Caco-2 (cell line): ENCODE data around the gene ZDHHC11B. TPM values are rescaled to one million over a fixed set of nuclear protein-coding genes. Genes with fewer than 3 reads are reported as not detected.
A peak's percentile ranks its signal among the peaks of the same experiment; 100 is the strongest.
"Not testable (repeated sequence)": the region's sequence is repeated elsewhere in the genome, so short reads cannot be mapped to it uniquely, and the experiment has no call there.

Experiments used
- BruUV-seq: library from RNA; stranded (reverse); fragments of 400-500 nt; replicated peaks from 2 replicates; lab custom pipeline; 2021; lab: Mats Ljungman, UMichigan
- CTCF ChIA-PET: fragments of 300-600 bp; sonication (Branson Sonifier 250); formaldehyde crosslinking; loops from one replicate; lab custom pipeline; 2022; ENCODE audit warnings: antibody characterized with exemption; lab: Charles Lee
- POLR2A ChIA-PET: fragments of 300-600 bp; sonication (Branson Sonifier 250); formaldehyde crosslinking; loops from one replicate; lab custom pipeline; 2022; ENCODE audit warnings: antibody characterized with exemption; lab: Charles Lee
- DNase-seq, 2 experiments: peaks; one replicate each; pipeline versions ENCODE4 v3.0.0 to v3.0.0-alpha.2; 2020 to 2022
- H3K27me3 ChIP-seq: replicated peaks from 2 replicates; pipeline ENCODE4 v1.6.0; 2011; ENCODE audit warnings: low read length; ENCODE audit not compliant: control insufficient read depth, insufficient read depth
- H3K36me3 ChIP-seq: 2 replicates; pipeline ENCODE4 v1.5.1; 2011; ENCODE audit warnings: low read length; ENCODE audit not compliant: control insufficient read depth, insufficient read depth
- H3K4me1 ChIP-seq: fragments of 250-450 bp; sonication (Bioruptor Pico); 2 replicates; pipeline ENCODE4 v1.5.1; 2020; ENCODE audit warnings: mild to moderate bottlenecking
- H3K4me3 ChIP-seq: 2 replicates; pipeline ENCODE4 v1.5.1; 2011; ENCODE audit warnings: low read depth, mild to moderate bottlenecking, control low read depth, low read length
- H3K9me3 ChIP-seq: fragments of 250-450 bp; sonication (Bioruptor Pico); 2 replicates; pipeline ENCODE4 v1.5.1; 2020; ENCODE audit warnings: mild to moderate bottlenecking, moderate library complexity
- H3K27ac Mint-ChIP-seq: one replicate; pipeline ENCODE4 v1.8.0; 2022; ENCODE audit warnings: mixed read lengths; ENCODE audit not compliant: unreplicated experiment
- H3K27me3 Mint-ChIP-seq: one replicate; pipeline ENCODE4 v1.8.0; 2022; ENCODE audit warnings: mixed read lengths; ENCODE audit not compliant: insufficient read depth, unreplicated experiment
- H3K36me3 Mint-ChIP-seq: one replicate; pipeline ENCODE4 v1.8.0; 2022; ENCODE audit warnings: mild to moderate bottlenecking, mixed read lengths; ENCODE audit not compliant: insufficient read depth, unreplicated experiment
- H3K4me1 Mint-ChIP-seq: one replicate; pipeline ENCODE4 v1.8.0; 2022; ENCODE audit warnings: low read depth, mixed read lengths; ENCODE audit not compliant: unreplicated experiment
- H3K4me3 Mint-ChIP-seq: one replicate; pipeline ENCODE4 v1.8.0; 2022; ENCODE audit warnings: mild to moderate bottlenecking, moderate library complexity, mixed read lengths; ENCODE audit not compliant: unreplicated experiment
- H3K9me3 Mint-ChIP-seq: one replicate; pipeline ENCODE4 v1.8.0; 2022; ENCODE audit warnings: mixed read lengths; ENCODE audit not compliant: unreplicated experiment
- intact Hi-C: fragments of 100-400 bp; cut with micrococcal nuclease; formaldehyde crosslinking; loops from one replicate; pipeline ENCODE4 v1.10.0; 2022; ENCODE audit not compliant: unreplicated experiment
- total RNA-seq: library from RNA; stranded (reverse); gene quantifications from 2 replicates; pipeline ENCODE4 v1.2.3, GENCODE V29; 2022

The ZDHHC11B gene
- total RNA-seq, 1 experiment from 2014 or later: 1.00 TPM

DNA sequence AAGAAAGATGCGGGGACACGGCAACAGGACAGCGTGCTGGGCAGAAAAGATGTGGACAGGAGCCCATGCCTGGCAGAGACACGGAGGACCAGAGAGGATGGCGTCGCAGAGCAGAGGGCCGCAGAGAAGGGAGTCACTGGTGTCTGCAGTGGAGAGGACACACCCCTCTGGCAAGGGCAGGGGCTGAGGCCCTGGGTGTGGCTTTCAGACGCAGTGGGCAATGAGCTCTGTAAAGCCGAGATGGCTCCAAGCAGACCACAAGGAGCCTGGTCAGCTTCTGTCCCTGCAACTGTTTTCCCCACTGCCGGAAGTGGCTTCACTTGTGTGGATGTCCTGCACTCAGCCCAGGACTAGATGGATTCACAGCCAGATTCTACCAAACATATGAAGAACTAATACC lies 4.2 kb upstream of the ZDHHC11B start:
- peaks cover 30% of the 10 kb centered on the region for H3K27me3 Mint-ChIP-seq
- H3K4me1 ChIP-seq, H3K4me1 Mint-ChIP-seq, BruUV-seq, H3K36me3 Mint-ChIP-seq, H3K27ac Mint-ChIP-seq, H3K27me3 ChIP-seq, CTCF ChIA-PET, H3K4me3 ChIP-seq, H3K9me3 ChIP-seq, H3K9me3 Mint-ChIP-seq, POLR2A ChIA-PET, H3K36me3 ChIP-seq, DNase-seq, H3K4me3 Mint-ChIP-seq: not testable (repeated sequence)
- intact Hi-C loops: loop anchor here (2.0 kb wide), 1 partner anchor 90 kb away; no protein-coding TSS in a partner anchor

DNA sequence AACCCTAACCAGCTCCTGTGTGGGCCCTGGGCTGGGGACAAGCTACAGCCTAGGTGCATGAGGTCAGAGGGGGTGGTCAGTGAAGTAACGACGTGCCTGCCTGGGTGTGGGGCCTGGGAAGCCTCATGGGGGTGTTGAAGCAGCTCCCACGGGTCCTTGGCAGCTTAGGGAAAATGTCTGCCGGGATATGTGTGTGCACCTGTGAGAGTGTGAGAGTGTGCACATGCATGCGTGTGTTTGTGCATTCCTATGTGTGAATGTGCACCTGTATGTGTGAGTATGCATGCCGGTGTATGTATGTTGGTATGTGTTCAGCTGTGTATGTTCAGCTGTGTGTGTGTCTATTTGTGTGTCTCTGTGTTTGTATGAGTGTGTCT lies 3.3 kb upstream of the ZDHHC11B start:
- H3K9me3 Mint-ChIP-seq, H3K36me3 ChIP-seq, H3K4me1 ChIP-seq, H3K4me3 ChIP-seq, H3K36me3 Mint-ChIP-seq, H3K27ac Mint-ChIP-seq, H3K27me3 ChIP-seq, BruUV-seq, CTCF ChIA-PET, POLR2A ChIA-PET, H3K4me1 Mint-ChIP-seq, H3K4me3 Mint-ChIP-seq, DNase-seq, H3K9me3 ChIP-seq: not testable (repeated sequence)
- intact Hi-C loops: loop anchor here (2.0 kb wide), 1 partner anchor 89 kb away; no protein-coding TSS in a partner anchor
- H3K27me3 Mint-ChIP-seq: peaks cover 25% of the 10 kb centered on the region

DNA sequence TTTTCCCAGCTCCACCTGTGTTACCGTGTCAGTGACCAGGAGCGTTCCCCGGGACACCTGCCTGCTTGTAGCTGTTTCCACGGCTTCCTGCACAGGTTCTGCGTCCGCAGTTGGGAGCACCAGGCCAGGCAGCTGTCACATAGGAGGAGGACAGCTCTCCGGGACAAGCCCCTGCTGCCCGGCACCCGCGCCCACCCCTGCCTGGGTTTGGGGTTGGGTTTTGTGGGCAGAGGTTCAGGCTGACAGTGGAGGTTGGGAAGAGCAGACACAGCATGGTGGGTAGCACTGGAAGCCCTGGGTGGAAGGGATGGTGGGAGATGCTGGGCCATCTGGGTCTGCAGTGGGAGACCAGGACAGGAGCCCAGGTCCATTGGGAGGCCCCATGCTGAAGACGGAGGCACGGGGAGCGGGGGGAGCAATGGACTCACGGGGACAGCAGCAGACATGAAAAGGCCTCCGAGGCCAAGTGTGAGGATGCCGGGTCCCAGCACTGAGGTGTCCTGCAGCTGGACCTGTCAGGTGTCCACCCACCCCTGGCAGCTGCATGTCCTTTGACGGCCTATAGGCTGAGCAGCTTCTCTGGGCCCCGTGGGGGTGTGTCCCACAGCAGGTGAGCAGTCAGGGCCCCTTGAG lies 2.8 kb upstream of the ZDHHC11B start:
- intact Hi-C loops, H3K9me3 Mint-ChIP-seq, H3K4me3 ChIP-seq, H3K27ac Mint-ChIP-seq, H3K36me3 ChIP-seq, H3K4me1 ChIP-seq, BruUV-seq, H3K4me1 Mint-ChIP-seq, H3K4me3 Mint-ChIP-seq, CTCF ChIA-PET, POLR2A ChIA-PET, DNase-seq, H3K9me3 ChIP-seq, H3K27me3 ChIP-seq, H3K36me3 Mint-ChIP-seq: not testable (repeated sequence)
- peaks cover 25% of the 10 kb centered on the region for H3K27me3 Mint-ChIP-seq

DNA sequence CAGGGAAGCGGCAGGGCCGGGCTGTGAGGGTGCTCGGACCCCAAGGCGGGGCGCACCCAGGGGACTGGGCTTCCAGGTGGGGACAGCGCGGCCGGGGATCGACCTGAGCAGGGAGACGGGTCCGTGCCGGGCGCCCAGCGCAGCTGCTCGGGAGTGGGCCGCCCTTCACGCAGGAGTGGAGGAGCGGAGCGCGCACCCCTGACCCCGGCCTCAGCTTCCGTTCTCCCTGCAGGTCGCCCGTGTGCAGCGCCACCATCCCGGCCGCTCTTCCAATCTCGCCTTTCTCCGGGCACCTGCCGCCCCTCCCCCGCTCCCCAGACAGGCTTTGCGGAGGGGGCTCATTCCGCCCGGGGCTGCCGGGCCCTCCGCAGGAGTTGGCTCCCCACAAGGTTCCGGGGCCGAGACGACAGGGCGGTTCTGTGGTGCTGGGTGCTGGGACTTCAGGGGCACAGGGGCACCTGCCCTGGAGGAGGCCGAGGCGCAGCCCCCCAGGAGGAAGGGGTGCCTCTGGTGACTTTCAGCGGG lies 714 bp upstream of the ZDHHC11B start:
- POLR2A ChIA-PET, CTCF ChIA-PET, H3K36me3 Mint-ChIP-seq, H3K9me3 ChIP-seq, BruUV-seq, H3K9me3 Mint-ChIP-seq, H3K27me3 ChIP-seq, H3K27ac Mint-ChIP-seq, H3K4me1 ChIP-seq, H3K4me1 Mint-ChIP-seq, H3K36me3 ChIP-seq: not testable (repeated sequence)
- peak in 1 of 2 experiments; percentile 14 for DNase-seq
- peak overlapping the region; percentile 72 for H3K4me3 Mint-ChIP-seq
- peaks cover 16% of the 10 kb centered on the region for H3K27me3 Mint-ChIP-seq
- H3K4me3 ChIP-seq: peak overlapping the region; percentile 63
- intact Hi-C loops: loop anchor here (2.0 kb wide), 1 partner anchor 92 kb away; the partner anchor contains the start of gene TPPP

DNA sequence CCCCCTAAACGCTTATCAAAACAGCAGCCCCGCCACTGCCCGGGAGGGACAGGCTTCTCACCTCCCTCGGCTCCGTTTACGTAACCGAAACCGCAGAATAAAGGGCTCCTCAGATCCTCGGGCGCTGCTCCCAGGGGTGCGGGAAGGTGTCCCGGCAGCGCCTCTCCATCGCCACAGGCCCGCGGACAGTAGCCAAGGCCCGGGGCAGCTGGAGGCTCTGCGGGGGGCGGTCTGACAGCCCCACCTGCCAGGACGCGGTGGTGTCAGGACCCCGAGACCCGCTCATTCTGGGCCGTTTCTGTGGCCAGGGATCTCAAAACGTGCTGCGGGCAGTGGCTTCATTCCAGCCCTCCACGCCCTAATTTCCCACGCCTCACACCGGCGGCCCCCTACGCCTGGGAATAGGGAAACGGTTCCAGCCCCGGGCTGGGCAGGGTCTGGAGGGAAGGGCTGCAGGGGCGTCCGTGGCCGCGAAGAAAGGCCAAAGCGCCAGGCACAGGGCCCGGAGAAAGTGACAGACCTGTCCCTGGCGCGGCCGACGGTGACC lies 575 bp downstream of the ZDHHC11B start:
- H3K4me1 Mint-ChIP-seq, H3K9me3 Mint-ChIP-seq, POLR2A ChIA-PET, BruUV-seq, CTCF ChIA-PET, H3K27me3 ChIP-seq, H3K27ac Mint-ChIP-seq, H3K36me3 ChIP-seq, H3K36me3 Mint-ChIP-seq, H3K4me1 ChIP-seq, H3K9me3 ChIP-seq, H3K27me3 Mint-ChIP-seq: not testable (repeated sequence)
- intact Hi-C loops: loop anchor here (2.0 kb wide), 1 partner anchor 91 kb away; the partner anchor contains the start of gene TPPP
- peak overlapping the region; percentile 72 for H3K4me3 Mint-ChIP-seq
- DNase-seq: peak in 1 of 2 experiments; percentile 50
- H3K4me3 ChIP-seq: peak overlapping the region; percentile 63

DNA sequence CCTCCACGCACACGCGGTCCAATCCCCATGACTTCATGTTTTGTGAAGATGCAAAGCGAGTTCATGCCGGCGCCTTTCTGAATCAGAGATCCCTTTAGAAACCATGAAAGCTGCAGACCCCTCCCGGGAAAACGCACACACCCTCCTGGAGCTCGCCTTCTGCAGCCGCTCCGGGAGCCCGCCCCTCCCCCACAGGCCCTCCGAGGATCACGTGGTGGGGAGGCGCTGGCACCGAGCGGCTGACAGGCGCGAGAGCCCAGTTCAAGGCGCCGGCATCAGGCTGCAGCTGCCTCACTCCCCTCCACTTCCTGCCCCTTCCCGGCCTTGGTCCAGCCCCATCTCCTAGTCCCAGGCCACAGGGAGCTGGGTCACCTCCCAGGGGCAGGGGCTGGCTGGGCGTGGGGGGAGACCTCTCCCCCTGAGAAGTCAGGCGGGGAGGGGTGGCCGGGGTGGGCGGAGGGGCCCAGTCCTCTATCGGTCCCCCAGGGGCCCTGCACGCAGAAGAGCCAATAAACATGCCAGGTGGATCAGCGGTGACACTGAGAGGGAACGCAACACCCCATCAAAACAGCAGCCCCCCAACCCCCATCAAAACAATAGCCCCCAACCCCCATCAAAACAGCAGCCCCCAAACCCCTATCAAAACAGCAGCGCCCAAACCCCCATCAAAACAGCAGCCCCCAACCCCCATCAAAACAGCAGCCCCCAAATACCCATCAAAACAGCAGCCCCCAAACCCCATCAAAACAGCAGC lies 1.3 kb downstream of the ZDHHC11B start:
- H3K36me3 Mint-ChIP-seq, H3K27me3 Mint-ChIP-seq, intact Hi-C loops, H3K9me3 ChIP-seq, H3K4me1 Mint-ChIP-seq, H3K36me3 ChIP-seq, H3K9me3 Mint-ChIP-seq, BruUV-seq, H3K4me1 ChIP-seq, H3K27ac Mint-ChIP-seq, POLR2A ChIA-PET, H3K4me3 ChIP-seq, CTCF ChIA-PET, H3K27me3 ChIP-seq: not testable (repeated sequence)
- peak in 1 of 2 experiments; percentile 32 for DNase-seq
- H3K4me3 Mint-ChIP-seq: peak overlapping the region; percentile 72
